NCI-H524 treated with DMSO at 0.1 percent for 48 hours (cell line): ENCODE measurements around the gene OR8S1.
"Not testable (repeated sequence)": the region's sequence is repeated elsewhere in the genome, so short reads cannot be mapped to it uniquely, and the experiment has no call there.

ENCODE experiments used
- DNase-seq: peaks from one replicate; lab custom pipeline; 2025; lab: John Stamatoyannopoulos, UW

The OR8S1 gene, protein sequence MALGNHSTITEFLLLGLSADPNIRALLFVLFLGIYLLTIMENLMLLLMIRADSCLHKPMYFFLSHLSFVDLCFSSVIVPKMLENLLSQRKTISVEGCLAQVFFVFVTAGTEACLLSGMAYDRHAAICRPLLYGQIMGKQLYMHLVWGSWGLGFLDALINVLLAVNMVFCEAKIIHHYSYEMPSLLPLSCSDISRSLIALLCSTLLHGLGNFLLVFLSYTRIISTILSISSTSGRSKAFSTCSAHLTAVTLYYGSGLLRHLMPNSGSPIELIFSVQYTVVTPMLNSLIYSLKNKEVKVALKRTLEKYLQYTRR

GRCh38 chr12:48525332-48525731 lies at the start of gene OR8S1:
OR8S1 (plus strand) TSS chr12:48525632; CDS start chr12:48525632, 0 bp downstream.
- DNase-seq: no peak

DNA sequence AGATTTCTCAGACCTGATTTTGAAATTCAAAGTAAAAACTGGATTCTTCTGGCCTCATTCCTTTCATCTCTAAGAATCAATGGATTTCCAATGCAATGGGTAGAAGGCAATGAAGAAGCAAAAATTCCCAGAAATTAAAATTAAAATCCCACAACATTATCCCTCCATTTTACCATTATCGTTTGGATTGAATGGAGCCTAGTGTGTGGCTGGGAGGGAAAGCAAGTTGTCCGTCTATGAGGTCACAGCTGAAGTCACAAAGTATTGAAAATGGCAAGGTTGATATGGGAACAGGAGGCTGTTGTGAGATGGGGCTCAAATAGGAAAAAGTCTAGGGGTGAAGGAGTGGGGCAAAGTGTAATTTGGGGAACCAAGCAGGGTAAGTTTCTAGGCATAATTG lies 43.2 kb upstream of the OR8S1 start, which contains the start of gene C12orf54:
TSS of gene C12orf54 (plus strand) at position 301 of the 400 bp plus-strand sequence. CDS start 799 bp downstream, outside the sequence.
- DNase-seq: no peak

- no peak for DNase-seq
These were observed 42.5 kb upstream of the OR8S1 start for GRCh38 chr12:48482930-48483329.

DNA sequence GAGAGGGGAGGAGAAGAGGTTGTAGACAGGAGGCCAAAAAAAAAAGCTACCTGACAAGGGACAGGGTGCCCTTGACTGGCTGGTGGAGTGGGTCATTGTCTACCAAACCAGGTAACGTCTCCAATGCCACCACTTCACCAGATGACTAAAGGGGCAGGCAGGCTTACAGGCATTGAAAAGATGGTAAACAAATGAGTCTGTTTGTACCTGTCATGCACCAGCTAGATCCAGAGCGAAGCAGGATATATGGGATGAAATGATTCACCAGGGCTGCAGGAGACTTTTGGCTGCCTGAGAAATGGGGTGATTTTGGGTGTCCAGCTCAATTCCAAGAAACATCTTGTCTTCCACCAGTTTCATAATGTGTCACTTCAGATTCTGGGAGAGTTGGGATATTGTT lies 39.2 kb upstream of the OR8S1 start:
- DNase-seq: no peak

- DNase-seq: no peak
These were observed 38.8 kb upstream of the OR8S1 start for GRCh38 chr12:48486679-48487078.

GRCh38 chr12:48489012-48489411 lies 36.4 kb upstream of the OR8S1 start:
- DNase-seq: no peak

DNA sequence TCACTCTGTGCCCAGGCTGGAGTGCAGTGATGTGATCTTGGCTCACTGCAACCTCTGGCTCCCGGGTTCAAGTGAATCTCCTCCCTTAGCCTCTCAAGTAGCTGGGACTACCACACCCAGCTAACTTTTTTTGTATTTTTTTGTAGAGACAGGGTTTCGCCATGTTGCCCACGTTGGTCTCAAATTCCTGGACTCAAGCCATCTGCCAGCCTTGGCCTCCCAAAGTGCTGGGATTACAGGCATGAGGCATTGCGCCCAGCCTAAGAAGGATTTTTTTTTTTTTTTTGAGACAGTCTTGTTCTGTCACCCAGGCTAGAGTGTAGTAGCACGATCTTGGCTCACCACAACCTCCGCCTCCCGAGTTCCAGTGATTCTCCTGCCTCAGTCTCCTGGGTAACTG lies 36.0 kb upstream of the OR8S1 start:
- DNase-seq: not testable (repeated sequence)

DNA sequence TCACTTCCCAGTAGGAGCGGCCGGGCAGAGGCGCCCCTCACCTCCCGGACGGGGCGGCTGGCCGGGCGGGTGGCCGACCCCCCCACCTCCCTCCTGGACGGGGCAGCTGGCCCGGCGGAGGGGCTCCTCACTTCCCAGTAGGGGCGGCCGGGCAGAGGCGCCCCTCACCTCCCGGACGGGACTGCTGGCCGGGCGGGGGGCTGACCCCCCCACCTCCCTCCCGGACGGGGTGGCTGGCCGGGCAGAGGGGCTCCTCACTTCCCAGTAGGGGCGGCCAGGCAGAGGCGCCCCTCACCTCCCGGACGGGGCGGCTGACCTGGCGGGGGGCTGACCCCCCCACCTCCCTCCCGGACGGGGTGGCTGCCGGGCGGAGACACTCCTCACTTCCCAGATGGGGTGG lies 25.2 kb upstream of the OR8S1 start:
- DNase-seq: not testable (repeated sequence)

- DNase-seq: not testable (repeated sequence)
These were observed 18.6 kb upstream of the OR8S1 start for GRCh38 chr12:48506836-48507235.

DNA sequence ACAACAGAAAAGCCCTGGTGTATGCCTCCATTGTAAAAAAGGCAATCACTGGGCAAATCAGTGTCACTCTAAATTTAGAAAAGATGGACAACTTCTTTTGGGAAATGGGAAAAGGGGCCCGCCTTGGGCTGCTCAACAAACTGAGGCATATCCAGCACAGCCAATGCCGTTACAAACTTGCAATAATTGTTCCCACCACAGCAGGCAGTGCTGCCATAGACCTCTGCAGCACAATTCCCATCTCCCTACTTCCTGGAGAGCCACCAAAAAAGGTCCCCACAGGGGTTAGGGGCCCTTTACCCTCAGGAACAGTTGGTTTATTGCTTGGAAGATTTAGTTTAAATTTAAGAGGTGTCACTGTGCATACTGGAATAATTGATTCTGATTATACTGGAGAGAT lies 16.4 kb upstream of the OR8S1 start:
- DNase-seq: no peak

DNA sequence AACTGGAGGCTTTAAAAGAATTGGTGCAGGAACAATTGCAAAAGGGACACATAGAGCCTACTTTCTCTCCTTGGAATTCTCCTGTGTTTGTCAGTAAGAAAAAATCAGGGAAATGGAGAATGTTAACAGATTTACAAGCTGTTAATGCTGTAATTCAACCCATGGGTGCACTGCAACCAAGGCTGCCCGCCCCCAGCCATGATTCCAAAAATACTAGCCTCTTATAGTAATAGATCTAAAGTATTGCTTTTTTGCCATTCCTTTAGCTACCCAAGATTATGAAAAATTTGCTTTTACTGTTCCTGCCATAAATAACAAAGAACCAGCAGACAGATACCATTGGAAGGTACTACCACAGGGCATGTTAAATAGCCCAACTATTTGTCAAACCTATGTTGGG lies 15.3 kb upstream of the OR8S1 start:
- DNase-seq: no peak

DNA sequence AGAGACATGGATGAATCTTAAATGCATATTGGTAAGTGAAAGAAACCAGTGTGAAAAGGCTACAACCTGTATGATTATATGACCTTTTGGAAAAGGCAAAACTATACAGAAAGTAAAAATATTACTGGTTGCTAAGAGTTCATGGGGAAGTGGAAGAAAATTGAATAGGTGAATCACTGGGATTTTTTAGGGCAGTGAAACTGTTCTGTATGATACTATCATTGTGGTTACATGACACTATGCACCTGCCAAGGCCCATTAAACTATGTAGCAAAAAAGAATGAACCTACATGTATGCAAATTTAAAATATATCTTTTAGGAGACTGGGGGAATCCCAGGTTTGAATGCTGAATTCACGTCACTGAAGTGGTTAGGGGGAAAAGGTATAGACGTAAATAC lies 12.6 kb upstream of the OR8S1 start:
- DNase-seq: no peak

DNA sequence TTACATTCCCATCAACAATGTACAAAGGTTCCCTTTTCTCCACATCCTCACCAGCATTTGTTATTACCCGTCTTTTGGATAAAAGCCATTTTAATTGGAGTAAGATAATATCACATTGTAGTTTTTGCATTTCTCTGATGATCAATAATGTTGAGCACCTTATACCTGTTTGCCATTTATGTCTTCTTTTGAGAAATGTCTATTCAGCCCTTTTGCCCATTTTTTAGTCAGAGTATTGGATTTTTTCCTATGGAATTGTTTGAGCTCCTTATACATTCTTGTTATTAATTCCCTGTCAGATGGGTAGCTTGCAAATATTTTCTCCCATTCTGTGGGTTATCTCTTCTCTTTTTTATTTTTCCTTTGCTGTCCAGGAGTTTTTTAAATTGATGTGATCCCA lies 10.7 kb upstream of the OR8S1 start:
- no peak for DNase-seq

GRCh38 chr12:48520381-48520780 lies 5.1 kb upstream of the OR8S1 start:
- not testable (repeated sequence) for DNase-seq

DNA sequence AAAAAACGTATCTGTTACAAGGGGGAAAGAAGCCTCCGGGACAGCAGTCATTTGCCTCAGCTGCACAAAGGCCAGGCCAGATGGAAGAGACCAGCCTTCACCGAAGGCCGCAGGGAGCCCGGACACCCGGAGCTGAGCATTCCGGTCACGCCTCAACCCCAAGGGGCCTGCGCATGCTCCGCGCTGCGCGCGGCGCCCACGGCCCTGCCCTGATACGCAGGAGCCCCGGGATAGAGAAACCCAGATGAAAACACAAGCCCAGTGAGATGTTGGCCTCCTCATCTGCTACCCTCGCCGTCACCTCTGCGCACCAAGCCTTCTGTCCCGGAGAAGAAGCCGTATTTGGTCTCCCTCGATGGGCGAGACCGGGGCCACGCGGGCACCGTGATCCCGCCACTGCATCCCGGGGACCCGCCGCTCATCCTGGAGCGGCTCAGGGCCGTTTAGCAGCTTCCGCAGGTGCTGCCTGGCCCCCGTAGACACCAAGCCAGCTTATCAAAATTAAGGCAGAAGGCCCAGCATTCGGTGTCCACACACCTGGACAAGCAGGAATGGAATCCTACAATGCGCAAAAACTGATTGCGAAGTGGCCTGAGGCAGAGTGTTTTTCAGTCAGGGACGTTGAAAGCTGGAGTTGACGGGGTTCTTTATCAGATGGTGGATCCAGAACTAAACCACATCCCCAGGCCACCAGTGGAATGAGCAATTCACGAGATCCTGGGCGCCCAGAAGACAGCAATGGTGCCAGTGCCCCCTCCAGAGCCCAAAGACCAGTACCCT lies 2.6 kb downstream of the OR8S1 start:
- no peak for DNase-seq

GRCh38 chr12:48532601-48533000 lies 7.2 kb downstream of the OR8S1 start:
- no peak for DNase-seq

GRCh38 chr12:48536602-48537001 lies 11.2 kb downstream of the OR8S1 start:
- DNase-seq: no peak

- no peak for DNase-seq
These were observed 17.0 kb downstream of the OR8S1 start for GRCh38 chr12:48542300-48542928.

DNA sequence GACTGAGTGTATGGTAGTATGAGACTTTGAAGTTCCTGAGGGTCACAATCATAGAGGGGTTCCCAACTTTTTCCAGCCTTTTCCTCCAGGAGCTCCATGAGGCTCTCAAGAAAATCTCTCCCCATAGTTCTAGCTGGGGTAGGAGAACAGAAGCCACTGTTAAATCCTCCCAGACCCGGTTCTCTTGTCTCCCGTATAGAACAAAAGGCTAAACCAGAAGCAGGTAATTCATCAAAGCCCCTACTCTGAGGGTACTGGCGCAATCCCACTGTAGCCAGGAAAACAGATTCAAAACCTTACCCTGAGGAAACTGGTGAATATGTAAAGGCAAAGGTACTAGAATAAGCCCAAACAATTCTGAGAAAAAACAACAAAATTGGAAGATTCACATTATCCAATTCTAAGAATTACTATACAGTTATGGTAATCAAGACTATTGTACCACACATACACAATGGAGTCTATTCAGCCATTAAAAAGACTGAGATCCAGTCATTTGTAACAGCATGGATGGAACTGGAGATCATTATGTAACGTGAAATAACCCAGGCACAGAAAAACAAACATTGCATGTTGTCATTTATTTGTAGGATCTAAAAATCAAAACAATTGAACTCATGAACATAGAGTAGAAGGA lies 20.5 kb downstream of the OR8S1 start:
- DNase-seq: no peak

- DNase-seq: not testable (repeated sequence)
These were observed 21.6 kb downstream of the OR8S1 start for GRCh38 chr12:48547012-48547411.

GRCh38 chr12:48551636-48552035 lies 26.2 kb downstream of the OR8S1 start:
- not testable (repeated sequence) for DNase-seq

DNA sequence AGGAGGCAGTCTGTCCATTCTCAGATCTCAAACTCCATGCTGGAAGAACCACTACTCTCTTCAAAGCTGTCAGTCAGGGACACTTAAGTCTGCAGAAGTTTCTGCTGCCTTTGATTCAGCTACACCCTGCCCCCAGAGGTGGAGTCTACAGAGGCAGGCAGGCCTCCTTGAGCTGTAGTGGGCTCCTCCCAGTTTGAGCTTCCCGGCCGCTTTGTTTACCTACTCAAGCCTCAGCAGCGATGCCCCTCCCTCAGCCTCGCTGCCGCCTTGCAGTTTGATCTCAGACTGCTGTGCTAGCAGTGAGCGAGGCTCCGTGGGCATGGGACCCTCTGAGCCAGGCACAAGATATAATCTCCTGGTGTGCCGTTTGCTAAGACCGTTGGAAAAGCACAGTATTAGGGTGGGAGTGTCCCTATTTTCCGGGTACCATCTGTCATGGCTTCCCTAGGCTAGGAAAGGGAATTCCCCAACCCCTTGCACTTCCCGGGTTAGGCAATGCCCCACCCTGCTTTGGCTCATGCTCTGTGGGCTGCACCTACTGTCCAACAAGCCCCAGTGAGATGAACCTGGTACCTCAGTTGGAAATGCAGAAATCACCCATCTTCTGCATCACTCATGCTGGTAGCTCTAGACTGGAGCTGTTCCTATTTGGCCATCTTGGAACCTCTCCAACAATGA lies 28.4 kb downstream of the OR8S1 start:
- DNase-seq: not testable (repeated sequence)
